Left lung (tissue), 14 donors: ENCODE results near the gene OAS2. TPM values are rescaled to one million over a fixed set of nuclear protein-coding genes. Genes with fewer than 3 reads are reported as not detected.

ENCODE experiments used
- ATAC-seq: fragments of 200-7000 bp; cut with Tn5 transposase; one replicate; pipeline ENCODE4 v1.9.1; 2020; ENCODE audit warnings: moderate library complexity
- DNase-seq, 4 donors: peaks; one replicate each; pipeline ENCODE4 v3.0.0-alpha.2; 2013 to 2020
- H3K27ac ChIP-seq, 2 donors: fragments of 200-600 bp; sonication (generic) in 1 of 2; one replicate each; pipeline versions ENCODE4 v1.5.0 to v1.8.0; 2020 to 2021
- H3K27me3 ChIP-seq, 2 donors: fragments of 200-600 bp; sonication (generic) in 1 of 2; one replicate each; pipeline versions ENCODE4 v1.5.0 to v1.8.0; 2020 to 2021
- H3K36me3 ChIP-seq, 2 donors: fragments of 200-600 bp; sonication (generic) in 1 of 2; one replicate each; pipeline versions ENCODE4 v1.5.0 to v1.8.0; 2020 to 2021
- H3K4me1 ChIP-seq, 2 donors: fragments of 200-600 bp; one replicate each; pipeline ENCODE4 v1.8.0; 2021
- H3K4me3 ChIP-seq, 2 donors: fragments of 200-600 bp; sonication (generic) in 1 of 2; one replicate each; pipeline versions ENCODE4 v1.5.0 to v1.8.0; 2020 to 2021; ENCODE audit warnings: mild to moderate bottlenecking in 1 of 2
- H3K9me3 ChIP-seq, 2 donors: fragments of 200-600 bp; sonication (generic) in 1 of 2; one replicate each; pipeline versions ENCODE4 v1.5.0 to v1.8.0; 2020 to 2021
- intact Hi-C, 2 donors: fragments of 100-400 bp; cut with DNase I; formaldehyde crosslinking; loops; one replicate each; pipeline versions ENCODE4 v1.11.2 to v1.14.2; 2022
- long read RNA-seq, 12 donors: library from polyadenylated mRNA in 2 of 12; unstranded in 2 of 12; transcript quantifications; one replicate each; pipeline ENCODE4 v2.0.0 and lab custom pipeline, GENCODE V29; 2019 to 2026
- polyA plus RNA-seq, 6 donors: library from polyadenylated mRNA; unstranded; fragments of 120-200 nt; gene quantifications; one replicate each; pipeline ENCODE4 v1.2.1, GENCODE V29; 2013; ENCODE audit not compliant: insufficient read length in 6 of 6
- total RNA-seq, 2 donors: library from RNA; stranded (reverse); fragmentation: NEBNext Ultra II Directional; extraction: Animal tissue kit (Norgen Biotek cat#: 25700); gene quantifications; one replicate each; pipeline ENCODE4 v1.2.1, GENCODE V29; 2021
- TF ChIP-seq, protein P1 (sequence below), 2 donors: fragments of 200-600 bp; sonication (generic) in 1 of 2; IDR thresholded peaks; one replicate each; pipeline versions ENCODE4 v1.5.0 to v1.8.0; 2021; ENCODE audit warnings: antibody characterized with exemption in 2 of 2
- donor health status: DM: no; HTN: yes; CAD: no.
- donor health status: DM: no; HTN: no; CAD: no.

The OAS2 gene, protein sequence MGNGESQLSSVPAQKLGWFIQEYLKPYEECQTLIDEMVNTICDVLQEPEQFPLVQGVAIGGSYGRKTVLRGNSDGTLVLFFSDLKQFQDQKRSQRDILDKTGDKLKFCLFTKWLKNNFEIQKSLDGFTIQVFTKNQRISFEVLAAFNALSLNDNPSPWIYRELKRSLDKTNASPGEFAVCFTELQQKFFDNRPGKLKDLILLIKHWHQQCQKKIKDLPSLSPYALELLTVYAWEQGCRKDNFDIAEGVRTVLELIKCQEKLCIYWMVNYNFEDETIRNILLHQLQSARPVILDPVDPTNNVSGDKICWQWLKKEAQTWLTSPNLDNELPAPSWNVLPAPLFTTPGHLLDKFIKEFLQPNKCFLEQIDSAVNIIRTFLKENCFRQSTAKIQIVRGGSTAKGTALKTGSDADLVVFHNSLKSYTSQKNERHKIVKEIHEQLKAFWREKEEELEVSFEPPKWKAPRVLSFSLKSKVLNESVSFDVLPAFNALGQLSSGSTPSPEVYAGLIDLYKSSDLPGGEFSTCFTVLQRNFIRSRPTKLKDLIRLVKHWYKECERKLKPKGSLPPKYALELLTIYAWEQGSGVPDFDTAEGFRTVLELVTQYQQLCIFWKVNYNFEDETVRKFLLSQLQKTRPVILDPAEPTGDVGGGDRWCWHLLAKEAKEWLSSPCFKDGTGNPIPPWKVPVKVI
- total RNA-seq = 10 to 100 TPM; 24.0 to 35.3 TPM
- polyA plus RNA-seq = 10 to 100 TPM in 5 of 6 donors, 1 to 10 TPM in 1; 5.5 to 11.6 (median 10.1) TPM
- long read RNA-seq, donor 1, full-length matches to known transcripts = 4 of 4 reads
- long read RNA-seq, donor 1, partial matches to known transcripts = 0 of 4 reads
- long read RNA-seq, donor 1, other reads (novel, unspliced or antisense) = 0 of 4 reads
- long read RNA-seq, donor 2, full-length matches to known transcripts = 1 of 1 reads
- long read RNA-seq, donor 2, partial matches to known transcripts = 0 of 1 reads
- long read RNA-seq, donor 2, other reads (novel, unspliced or antisense) = 0 of 1 reads
- long read RNA-seq, donor 3, full-length matches to known transcripts = 1 of 1 reads
- long read RNA-seq, donor 3, partial matches to known transcripts = 0 of 1 reads
- long read RNA-seq, donor 3, other reads (novel, unspliced or antisense) = 0 of 1 reads
- long read RNA-seq, donor 4, partial matches to known transcripts = 0 of 1 reads
- long read RNA-seq, donor 4, other reads (novel, unspliced or antisense) = 1 of 1 reads
- long read RNA-seq, donor 5, full-length matches to known transcripts = 3 of 3 reads
- long read RNA-seq, donor 5, partial matches to known transcripts = 0 of 3 reads
- long read RNA-seq, donor 5, other reads (novel, unspliced or antisense) = 0 of 3 reads
- long read RNA-seq, donor 6, full-length matches to known transcripts = 3 of 3 reads
- long read RNA-seq, donor 6, partial matches to known transcripts = 0 of 3 reads
- long read RNA-seq, donor 6, other reads (novel, unspliced or antisense) = 0 of 3 reads
- long read RNA-seq, donor 7 = 0 reads
- long read RNA-seq, donor 8, full-length matches to known transcripts = 1 of 1 reads
- long read RNA-seq, donor 8, partial matches to known transcripts = 0 of 1 reads
- long read RNA-seq, donor 8, other reads (novel, unspliced or antisense) = 0 of 1 reads
- long read RNA-seq, donor 9 = 0 reads
- long read RNA-seq, donor 10, full-length matches to known transcripts = 2 of 5 reads
- long read RNA-seq, donor 10, partial matches to known transcripts = 1 of 5 reads
- long read RNA-seq, donor 10, other reads (novel, unspliced or antisense) = 2 of 5 reads
- long read RNA-seq, donor 11, full-length matches to known transcripts = 2 of 2 reads
- long read RNA-seq, donor 11, partial matches to known transcripts = 0 of 2 reads
- long read RNA-seq, donor 11, other reads (novel, unspliced or antisense) = 0 of 2 reads
- long read RNA-seq, donor 12, full-length matches to known transcripts = 3 of 3 reads
- long read RNA-seq, donor 12, partial matches to known transcripts = 0 of 3 reads
- long read RNA-seq, donor 12, other reads (novel, unspliced or antisense) = 0 of 3 reads

DNA sequence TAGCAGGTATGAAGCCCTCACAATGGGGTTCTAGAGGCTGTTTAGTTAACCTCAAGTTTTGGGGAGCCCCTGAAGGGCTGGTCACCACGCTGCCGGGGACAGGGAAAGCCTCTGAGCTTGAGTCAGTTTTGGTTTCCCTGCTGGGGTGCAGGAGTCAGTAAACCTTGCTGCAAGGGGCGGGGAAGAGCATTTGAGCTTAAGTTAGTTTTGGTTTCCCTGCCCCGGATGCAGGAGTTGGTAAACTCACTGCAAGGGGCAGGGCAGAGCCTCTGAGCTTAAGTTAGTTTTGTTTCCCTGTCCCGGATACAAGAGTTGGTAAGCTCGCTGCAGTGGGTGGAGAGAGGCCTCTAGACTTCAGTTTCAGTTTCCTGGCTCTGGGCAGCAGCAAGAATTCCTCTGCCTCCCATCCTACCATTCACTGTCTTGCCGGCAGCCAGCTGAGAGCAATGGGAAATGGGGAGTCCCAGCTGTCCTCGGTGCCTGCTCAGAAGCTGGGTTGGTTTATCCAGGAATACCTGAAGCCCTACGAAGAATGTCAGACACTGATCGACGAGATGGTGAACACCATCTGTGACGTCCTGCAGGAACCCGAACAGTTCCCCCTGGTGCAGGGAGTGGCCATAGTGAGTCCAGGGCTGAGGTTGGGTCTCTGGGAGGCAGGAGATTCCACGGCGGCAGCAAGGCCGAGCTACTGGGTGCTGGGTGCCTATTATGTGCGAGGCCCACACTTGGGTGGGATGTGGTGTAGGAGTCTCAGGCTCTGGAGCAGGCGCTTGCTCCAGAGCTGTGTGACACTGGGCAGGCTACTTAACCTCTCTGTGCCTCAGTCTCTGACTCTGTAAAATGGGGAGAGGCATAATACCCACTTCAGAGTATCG lies at the start of gene OAS2:
Gene OAS2, plus strand, starts transcription at position 357 of the 878 bp plus-strand sequence. Its CDS starts 90 bp downstream, at position 447.
- TF ChIP-seq, protein P1, sequence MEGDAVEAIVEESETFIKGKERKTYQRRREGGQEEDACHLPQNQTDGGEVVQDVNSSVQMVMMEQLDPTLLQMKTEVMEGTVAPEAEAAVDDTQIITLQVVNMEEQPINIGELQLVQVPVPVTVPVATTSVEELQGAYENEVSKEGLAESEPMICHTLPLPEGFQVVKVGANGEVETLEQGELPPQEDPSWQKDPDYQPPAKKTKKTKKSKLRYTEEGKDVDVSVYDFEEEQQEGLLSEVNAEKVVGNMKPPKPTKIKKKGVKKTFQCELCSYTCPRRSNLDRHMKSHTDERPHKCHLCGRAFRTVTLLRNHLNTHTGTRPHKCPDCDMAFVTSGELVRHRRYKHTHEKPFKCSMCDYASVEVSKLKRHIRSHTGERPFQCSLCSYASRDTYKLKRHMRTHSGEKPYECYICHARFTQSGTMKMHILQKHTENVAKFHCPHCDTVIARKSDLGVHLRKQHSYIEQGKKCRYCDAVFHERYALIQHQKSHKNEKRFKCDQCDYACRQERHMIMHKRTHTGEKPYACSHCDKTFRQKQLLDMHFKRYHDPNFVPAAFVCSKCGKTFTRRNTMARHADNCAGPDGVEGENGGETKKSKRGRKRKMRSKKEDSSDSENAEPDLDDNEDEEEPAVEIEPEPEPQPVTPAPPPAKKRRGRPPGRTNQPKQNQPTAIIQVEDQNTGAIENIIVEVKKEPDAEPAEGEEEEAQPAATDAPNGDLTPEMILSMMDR (IDR thresholded peaks at IDR 0.05) = no peak
- H3K4me1 ChIP-seq = peaks cover 0 to 45% of the 10 kb centered on the region in 2 donors
- peak; percentile 96 for ATAC-seq
- peak within 1 kb of the TSS; percentile 45 to 65 for H3K4me3 ChIP-seq
- H3K27me3 ChIP-seq = no peaks in the 10 kb centered on the region
- no peaks in the 10 kb centered on the region for H3K36me3 ChIP-seq
- intact Hi-C loops = no loop called here
- no peaks in the 10 kb centered on the region for H3K9me3 ChIP-seq
- DNase-seq = peak in 2 of 4 donors; percentile 36 to 64
- H3K27ac ChIP-seq = peak within 1 kb of the TSS; percentile 88 to 90

DNA sequence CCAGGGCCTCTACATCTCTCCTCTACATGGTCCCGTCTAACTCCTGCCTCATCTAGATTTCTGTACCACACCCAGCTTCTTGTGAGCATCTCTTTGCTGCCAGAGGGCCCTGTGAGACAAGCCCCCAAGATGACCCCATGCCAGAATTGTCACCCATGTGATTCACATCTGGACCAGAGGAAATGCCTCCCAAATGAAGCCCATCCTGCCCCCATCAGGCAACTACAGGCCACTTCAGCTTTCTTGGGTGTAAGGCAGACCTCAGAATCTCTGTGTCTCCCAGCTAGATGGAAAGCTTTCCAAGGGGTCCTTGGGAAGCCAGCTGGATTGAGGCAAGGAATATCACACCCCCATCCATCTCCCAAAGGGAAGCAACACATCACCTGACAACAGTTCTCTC lies 49.3 kb upstream of the OAS2 start:
- Histone ChIP-seq H3K27me3 (no peaks in the 10 kb centered on the region), H3K36me3 (no peaks in the 10 kb centered on the region), H3K27ac (no peak overlapping the region), H3K9me3 (peaks cover 0 to 3% of the 10 kb centered on the region in 2 donors), H3K4me3 (no peak overlapping the region), H3K4me1 (no peaks in the 10 kb centered on the region)
- TF ChIP-seq, protein P1 (IDR thresholded peaks at IDR 0.05) = no peak
- intact Hi-C loops = no loop called here
- DNase-seq (no peak), ATAC-seq (no peak)

DNA sequence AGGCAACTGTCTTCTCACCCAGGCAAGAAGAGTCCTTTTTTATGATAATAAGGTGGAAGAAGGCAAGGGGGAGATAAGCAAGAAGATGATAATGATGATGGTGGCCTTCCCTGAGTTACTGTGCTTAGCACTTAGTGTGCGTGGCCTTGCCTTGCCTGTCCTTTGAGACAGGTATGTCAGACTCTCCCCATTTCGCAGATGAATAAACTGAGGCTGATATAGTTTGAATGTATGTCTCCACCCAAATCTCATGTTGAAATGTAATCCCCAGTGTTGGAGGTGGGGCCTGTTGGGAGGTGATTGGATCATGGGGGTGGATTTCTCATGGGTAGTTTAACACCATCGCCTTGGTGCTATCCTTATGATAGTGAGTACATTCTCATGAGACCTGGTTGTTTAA lies 48.6 kb upstream of the OAS2 start:
- Histone ChIP-seq H3K27ac (no peak overlapping the region), H3K36me3 (no peaks in the 10 kb centered on the region), H3K9me3 (peaks cover 0 to 3% of the 10 kb centered on the region in 2 donors), H3K4me3 (no peak overlapping the region), H3K4me1 (no peaks in the 10 kb centered on the region), H3K27me3 (no peaks in the 10 kb centered on the region)
- no peak for DNase-seq
- no peak for ATAC-seq
- TF ChIP-seq, protein P1 (IDR thresholded peaks at IDR 0.05) = no peak
- intact Hi-C loops = no loop called here
